LNCaP clone FGC (cell line): Measurements from ENCODE around the gene FRG2C.
"Not testable (repeated sequence)": the region's sequence is repeated elsewhere in the genome, so short reads cannot be mapped to it uniquely, and the experiment has no call there.

ENCODE experiments used
- DNase-seq: peaks from one replicate; pipeline ENCODE4 v3.0.0-alpha.2; 2011; ENCODE audit warnings: low read depth
- H3K4me3 ChIP-seq: 2 replicates; pipeline ENCODE4 v1.5.1; 2011; ENCODE audit warnings: mild to moderate bottlenecking, low read depth, low read length, control low read depth
- CTCF ChIP-seq: IDR thresholded peaks from 2 replicates; pipeline ENCODE4 v1.5.1; 2012; ENCODE audit warnings: mild to moderate bottlenecking; ENCODE audit not compliant: control insufficient read depth, insufficient read depth; ENCODE audit errors: extremely low read depth

FRG2C gene

GRCh38 chr3:75650191-75650590, 13.9 kb upstream of the FRG2C start:
- H3K4me3 ChIP-seq: no peak overlapping the region
- TF ChIP-seq CTCF: no peak
- no peak for DNase-seq

DNA sequence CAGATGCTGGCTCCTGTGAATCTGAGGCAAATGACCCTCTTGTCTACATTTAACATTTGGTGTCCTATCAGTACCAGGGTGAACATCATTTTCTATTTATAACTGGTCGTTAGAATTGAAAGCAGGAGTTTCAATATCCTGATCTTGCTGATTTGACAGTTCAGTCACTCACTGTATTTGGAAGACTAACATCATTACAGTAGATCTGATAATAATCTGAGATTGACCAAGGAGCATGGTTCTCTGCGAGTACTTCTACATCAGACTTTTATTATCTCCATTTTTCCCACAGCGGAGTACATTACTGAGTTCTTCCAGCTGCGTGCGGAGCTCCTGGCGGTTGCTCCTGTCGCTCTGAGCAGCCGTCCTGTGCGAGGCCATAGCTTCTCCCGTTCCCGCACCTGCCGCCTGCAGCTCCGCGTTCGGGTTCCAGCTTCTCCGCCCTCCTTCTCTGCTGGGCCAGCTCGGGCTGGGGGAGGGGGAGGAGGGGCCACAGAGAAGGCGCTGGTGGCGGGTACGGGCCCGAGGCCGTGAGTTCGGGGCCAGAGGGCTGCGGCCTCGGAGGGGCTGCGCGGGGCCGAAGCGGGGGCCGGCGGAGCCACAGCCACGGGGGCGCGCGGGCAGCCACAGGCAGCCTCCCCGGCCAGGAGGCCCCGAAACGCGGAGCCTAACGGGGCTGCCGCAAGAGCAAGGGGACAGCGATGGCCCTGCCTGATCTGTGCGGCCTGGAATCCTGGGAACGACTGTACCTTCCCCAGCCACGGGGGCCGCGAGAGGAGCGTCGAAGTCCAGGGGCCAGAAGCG, 8.8 kb upstream of the FRG2C start:
- H3K4me3 ChIP-seq, DNase-seq: not testable (repeated sequence)

GRCh38 chr3:75655956-75656355, 8.2 kb upstream of the FRG2C start:
- H3K4me3 ChIP-seq: not testable (repeated sequence)

GRCh38 chr3:75658411-75659107, 5.6 kb upstream of the FRG2C start:
- peak; percentile 41 for TF ChIP-seq CTCF
- DNase-seq: not testable (repeated sequence)

More at GRCh38 chr3:75655956-75656355, 8.2 kb upstream of the FRG2C start:
- DNase-seq: not testable (repeated sequence)

DNA sequence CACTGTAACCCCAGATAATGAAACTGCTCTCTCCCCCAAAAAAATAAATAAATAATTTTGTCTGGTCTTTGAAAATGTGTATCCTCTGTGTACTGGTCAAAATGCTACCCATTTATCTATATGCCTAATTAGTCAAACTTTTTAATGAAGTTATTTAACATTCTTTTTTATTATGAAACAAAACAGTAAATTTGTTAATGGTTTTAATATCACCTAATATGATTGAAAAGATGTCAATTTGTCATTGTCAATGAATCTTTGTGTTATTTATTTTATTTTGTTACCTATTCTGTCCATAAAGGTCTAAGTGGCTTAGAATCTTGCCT, 5.1 kb upstream of the FRG2C start:
- not testable (repeated sequence) for DNase-seq
- H3K4me3 ChIP-seq: peak overlapping the region; percentile 48

More at GRCh38 chr3:75658411-75659107, 5.6 kb upstream of the FRG2C start:
- peak overlapping the region; percentile 48 for H3K4me3 ChIP-seq

DNA sequence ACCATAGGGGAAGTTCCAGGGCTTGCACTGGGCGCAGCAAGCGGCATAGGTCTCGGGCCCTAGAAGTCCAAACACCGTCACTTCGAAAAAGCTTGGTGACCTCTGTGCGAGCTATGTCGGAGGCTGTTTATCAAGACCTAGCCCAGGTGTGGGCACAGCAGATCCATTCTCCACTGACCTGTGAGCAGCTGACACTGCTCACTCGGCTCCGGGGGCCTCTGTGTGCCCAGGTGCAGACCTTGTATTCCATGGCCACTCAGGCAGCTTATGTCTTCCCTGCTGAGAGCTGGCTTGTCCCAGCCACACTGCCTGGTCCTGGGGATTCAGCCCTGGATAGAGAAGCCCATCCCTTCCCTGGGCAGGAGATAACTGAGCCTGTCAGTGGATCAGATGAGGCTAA, 1.5 kb downstream of the FRG2C start:
- not testable (repeated sequence) for H3K4me3 ChIP-seq, DNase-seq

GRCh38 chr3:75667757-75668701, 3.9 kb downstream of the FRG2C start:
- not testable (repeated sequence) for H3K4me3 ChIP-seq, DNase-seq

DNA sequence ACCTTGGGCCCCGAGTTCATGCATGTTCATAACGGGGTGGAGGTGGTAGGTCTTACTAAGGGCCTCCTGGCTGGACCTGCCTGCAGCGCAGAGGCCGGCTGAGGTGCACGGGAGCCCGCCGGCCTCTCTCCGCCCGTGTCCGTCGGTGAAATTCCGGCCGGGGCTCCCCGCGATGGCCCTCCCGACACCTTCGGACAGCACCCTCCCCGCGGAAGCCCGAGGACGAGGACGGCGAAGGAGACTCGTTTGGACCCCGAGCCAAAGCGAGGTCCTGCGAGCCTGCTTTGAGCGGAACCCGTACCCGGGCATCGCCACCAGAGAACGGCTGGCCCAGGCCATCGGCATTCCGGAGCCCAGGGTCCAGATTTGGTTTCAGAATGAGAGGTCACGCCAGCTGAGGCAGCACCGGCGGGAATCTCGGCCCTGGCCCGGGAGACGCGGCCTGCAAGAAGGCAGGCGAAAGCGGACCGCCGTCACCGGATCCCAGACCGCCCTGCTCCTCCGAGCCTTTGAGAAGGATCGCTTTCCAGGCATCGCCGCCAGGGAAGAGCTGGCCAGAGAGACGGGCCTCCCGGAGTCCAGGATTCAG, 4.7 kb downstream of the FRG2C start:
- not testable (repeated sequence) for H3K4me3 ChIP-seq, DNase-seq

DNA sequence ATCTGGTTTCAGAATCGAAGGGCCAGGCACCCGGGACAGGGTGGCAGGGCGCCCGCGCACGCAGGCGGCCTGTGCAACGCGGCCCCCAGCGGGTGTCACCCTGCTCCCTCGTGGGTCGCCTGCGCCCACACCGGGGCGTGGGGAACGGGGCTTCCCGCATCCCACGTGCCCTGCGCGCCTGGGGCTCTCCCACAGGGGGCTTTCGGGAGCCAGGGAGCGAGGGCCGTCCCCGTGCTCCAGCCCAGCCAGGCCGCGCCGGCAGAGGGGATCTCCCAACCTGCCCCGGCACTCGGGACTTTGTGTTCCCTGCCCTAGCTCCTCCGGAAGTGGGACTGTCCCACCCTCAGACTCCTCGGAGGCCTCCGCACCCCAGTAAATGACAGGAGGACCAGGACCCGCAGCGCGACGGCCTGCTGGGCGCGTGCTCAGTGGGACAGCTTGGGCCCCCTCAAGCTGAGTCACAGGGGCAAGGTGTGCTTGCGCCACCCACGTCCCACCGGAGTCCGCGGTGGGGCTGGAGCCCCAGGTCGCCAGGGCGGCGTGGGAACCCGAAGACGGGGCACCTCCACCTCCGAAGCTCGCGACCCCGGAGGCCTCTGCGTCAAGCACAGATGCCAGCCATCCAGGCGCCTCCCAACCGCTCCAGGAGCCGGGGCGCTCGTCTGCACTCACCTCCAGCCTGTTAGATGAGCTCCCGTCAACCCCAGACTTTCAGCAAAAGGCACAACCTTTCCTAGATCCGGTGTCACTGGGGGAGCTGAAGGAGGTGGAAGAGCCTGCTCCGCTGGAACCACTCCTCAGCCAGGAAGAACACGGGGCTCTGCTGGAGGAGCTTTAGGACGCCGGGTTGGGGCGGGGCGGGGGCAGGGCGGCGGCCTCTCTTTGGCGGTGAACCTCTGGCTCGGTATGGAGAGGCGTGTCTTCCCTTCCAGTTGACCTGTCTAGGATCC, 5.5 kb downstream of the FRG2C start:
- H3K4me3 ChIP-seq: peak overlapping the region; percentile 40; the same call in 1 of the 2 replicates
- DNase-seq: not testable (repeated sequence)

- not testable (repeated sequence) for DNase-seq
Observed at GRCh38 chr3:75670298-75671286, 6.5 kb downstream of the FRG2C start.

DNA sequence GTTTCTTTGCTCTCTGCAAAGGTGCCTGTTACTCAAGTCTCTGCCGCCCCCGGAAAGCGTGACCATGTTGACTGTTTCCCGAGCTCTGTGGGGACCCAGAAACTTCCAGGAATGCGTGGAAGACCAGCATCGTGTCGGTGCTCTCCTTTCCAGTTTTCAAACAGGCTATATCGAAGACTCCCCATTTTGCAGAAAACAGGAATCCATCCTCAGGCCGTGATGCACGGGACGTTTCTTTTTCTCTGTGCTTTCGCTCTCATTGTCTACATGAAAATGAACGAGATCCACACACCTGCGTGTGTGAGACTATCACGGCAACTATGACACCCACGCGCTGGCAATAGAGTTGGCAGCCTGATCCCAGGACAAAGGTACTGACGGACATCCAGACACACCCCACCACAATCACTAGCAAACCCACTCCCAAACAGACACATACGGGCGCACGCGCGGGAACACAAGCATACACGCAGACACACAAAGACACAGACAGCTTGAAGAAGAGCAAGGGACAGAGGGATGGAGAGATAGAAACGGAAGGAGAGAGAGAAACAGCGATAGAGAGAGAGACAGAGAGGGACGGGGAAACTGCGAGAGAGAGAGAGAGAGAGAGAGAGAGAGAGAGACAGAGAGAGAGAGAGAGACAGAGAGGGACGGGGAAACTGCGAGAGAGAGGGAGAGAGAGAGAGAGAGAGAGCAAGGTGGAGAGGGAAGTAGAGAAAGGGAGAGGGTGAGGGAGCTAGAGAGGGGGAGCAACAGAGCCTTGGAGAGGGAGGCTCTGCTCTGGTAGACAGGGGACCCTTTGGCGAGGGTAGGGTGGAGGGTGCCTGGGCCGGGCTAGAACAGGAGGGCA, 7.4 kb downstream of the FRG2C start:
- DNase-seq: not testable (repeated sequence)
- peak overlapping the region; percentile 58 for H3K4me3 ChIP-seq

More at GRCh38 chr3:75670298-75671286, 6.5 kb downstream of the FRG2C start:
- not testable (repeated sequence) for H3K4me3 ChIP-seq
